Loucy (cell line): ENCODE data around the gene HDAC11.
"Not testable (repeated sequence)": the region's sequence is repeated elsewhere in the genome, so short reads cannot be mapped to it uniquely, and the experiment has no call there.

Source experiments
- CTCF ChIP-seq: fragments of 200-600 bp; sonication (generic); conservative IDR thresholded peaks from 2 replicates; pipeline ENCODE4 v1.5.1; 2014; ENCODE audit warnings: mild to moderate bottlenecking, antibody characterized with exemption, low read length
- EZH2phosphoT487 ChIP-seq: fragments of 200-600 bp; IDR thresholded peaks from 2 replicates; pipeline ENCODE4 v1.6.1; 2018; ENCODE audit warnings: antibody characterized with exemption, mild to moderate bottlenecking, moderate library complexity, borderline replicate concordance

DNA sequence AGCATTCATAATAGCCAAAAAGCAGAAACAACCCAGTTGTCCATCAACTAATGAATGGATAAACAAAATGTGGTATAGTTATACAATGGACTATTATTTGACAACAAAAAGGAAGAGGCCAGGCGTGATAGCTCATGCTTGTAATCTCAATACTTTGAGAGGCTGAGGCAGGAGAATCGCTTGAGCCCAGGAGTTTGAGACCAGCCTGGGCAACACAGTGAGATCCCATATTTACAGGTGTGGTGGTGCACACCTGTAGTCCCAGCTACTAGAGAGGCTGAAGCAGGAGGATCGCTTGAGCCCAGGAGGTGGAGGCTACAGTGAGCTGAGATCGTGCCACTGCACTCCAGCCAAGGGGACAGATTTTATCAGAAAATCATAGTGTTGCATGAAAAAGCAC is 43.9 kb upstream of the HDAC11 start:
- TF ChIP-seq CTCF, EZH2phosphoT487: not testable (repeated sequence)
